ENCODE data around the gene PRELP. TPM values are rescaled to one million over a fixed set of nuclear protein-coding genes. Genes with fewer than 3 reads are reported as not detected.

The PRELP gene
- total RNA-seq, 1 donor from 2014 or later = 128 TPM

- Histone ChIP-seq H3K27me3 (no peaks in the 10 kb centered on the region), H3K36me3 (no peaks in the 10 kb centered on the region), H3K4me3 (no peak overlapping the region), H3K27ac (peak overlapping the region; percentile 83), H3K4me1 (peaks cover 34% of the 10 kb centered on the region), H3K9me3 (no peaks in the 10 kb centered on the region)
- intact Hi-C loops (cut with DNase I) = loop anchor here (5.0 kb wide), 1 partner anchor 50 kb away; no protein-coding TSS in a partner anchor
- no peak for DNase-seq (ENCODE audit: extremely low spot score in 2 of 2)
- peak in 1 of 2 donors; percentile 40 for TF ChIP-seq POLR2AphosphoS5 (IDR thresholded peaks at IDR 0.05; ENCODE audit: insufficient read depth in 1 of 2, low read depth in 1 of 2)
- TF ChIP-seq POLR2A (IDR thresholded peaks at IDR 0.05) = no peak
Observed at GRCh38 chr1:203506858-203507626, 31.4 kb downstream of the PRELP start.

GRCh38 chr1:203507759-203508158, 32.2 kb downstream of the PRELP start:
- intact Hi-C loops (cut with DNase I) = loop anchor here (5.0 kb wide), 1 partner anchor 50 kb away; no protein-coding TSS in a partner anchor
- Histone ChIP-seq H3K4me1 (peaks cover 41% of the 10 kb centered on the region), H3K4me3 (no peak overlapping the region), H3K27me3 (no peaks in the 10 kb centered on the region), H3K9me3 (no peaks in the 10 kb centered on the region), H3K36me3 (no peaks in the 10 kb centered on the region), H3K27ac (peak overlapping the region; percentile 83)
- no peak for DNase-seq (ENCODE audit: extremely low spot score in 2 of 2)
- no peak for TF ChIP-seq POLR2AphosphoS5 (IDR thresholded peaks at IDR 0.05; ENCODE audit: insufficient read depth in 1 of 2, low read depth in 1 of 2)
- no peak for TF ChIP-seq POLR2A (IDR thresholded peaks at IDR 0.05)
- no peak for TF ChIP-seq CTCF (IDR thresholded peaks at IDR 0.05)

GRCh38 chr1:203508463-203509073, 33.0 kb downstream of the PRELP start:
- H3K4me1 ChIP-seq = peaks cover 49% of the 10 kb centered on the region
- no peak for TF ChIP-seq POLR2A (IDR thresholded peaks at IDR 0.05)
- TF ChIP-seq CTCF (IDR thresholded peaks at IDR 0.05) = no peak
- no peak for TF ChIP-seq POLR2AphosphoS5 (IDR thresholded peaks at IDR 0.05; ENCODE audit: insufficient read depth in 1 of 2, low read depth in 1 of 2)
- intact Hi-C loops (cut with DNase I) = loop anchor here (5.0 kb wide), 1 partner anchor 49 kb away; no protein-coding TSS in a partner anchor
- DNase-seq (ENCODE audit: extremely low spot score in 2 of 2) = no peak
- H3K4me3 ChIP-seq = no peak overlapping the region
- H3K9me3 ChIP-seq = no peaks in the 10 kb centered on the region
- no peaks in the 10 kb centered on the region for H3K27me3 ChIP-seq
- no peaks in the 10 kb centered on the region for H3K36me3 ChIP-seq
- H3K27ac ChIP-seq = peak overlapping the region; percentile 83

GRCh38 chr1:203509135-203509534, 33.5 kb downstream of the PRELP start:
- Histone ChIP-seq H3K27ac (peak overlapping the region; percentile 83), H3K27me3 (no peaks in the 10 kb centered on the region), H3K4me1 (peaks cover 54% of the 10 kb centered on the region)

More at GRCh38 chr1:203509135-203509534, 33.5 kb downstream of the PRELP start:
- Histone ChIP-seq H3K9me3 (no peaks in the 10 kb centered on the region), H3K4me3 (no peak overlapping the region), H3K36me3 (no peaks in the 10 kb centered on the region)
- TF ChIP-seq POLR2AphosphoS5 (IDR thresholded peaks at IDR 0.05; ENCODE audit: insufficient read depth in 1 of 2, low read depth in 1 of 2) = no peak
- no peak for TF ChIP-seq POLR2A (IDR thresholded peaks at IDR 0.05)
- no peak for TF ChIP-seq CTCF (IDR thresholded peaks at IDR 0.05)
- intact Hi-C loops (cut with DNase I) = loop anchor here (5.0 kb wide), 1 partner anchor 48 kb away; no protein-coding TSS in a partner anchor
- no peak for DNase-seq (ENCODE audit: extremely low spot score in 2 of 2)
